AG09319 (cell line): ENCODE measurements around the gene EVC.
"Not testable (repeated sequence)": the region's sequence is repeated elsewhere in the genome, so short reads cannot be mapped to it uniquely, and the experiment has no call there.

Experiments
- DNase-seq: peaks from one replicate; pipeline ENCODE4 v3.0.0-alpha.2; 2010; ENCODE audit warnings: low read depth; ENCODE audit errors: extremely low read depth
- CTCF ChIP-seq: IDR thresholded peaks from 2 replicates; pipeline ENCODE4 v1.5.1; 2011; ENCODE audit warnings: low read depth, mild to moderate bottlenecking, inconsistent platforms, low read length, moderate library complexity

EVC gene

GRCh38 chr4:5804656-5805055 is 93.7 kb downstream of the EVC start:
- DNase-seq = no peak
- no peak; the same call in 1 of the 2 replicates for TF ChIP-seq CTCF

GRCh38 chr4:5805270-5805669 is 94.3 kb downstream of the EVC start:
- TF ChIP-seq CTCF = no peak

GRCh38 chr4:5808081-5808741 is 97.2 kb downstream of the EVC start:
- TF ChIP-seq CTCF = no peak
- no peak for DNase-seq

More at GRCh38 chr4:5805270-5805669, 94.3 kb downstream of the EVC start:
- no peak for DNase-seq

- TF ChIP-seq CTCF = no peak
- DNase-seq = no peak
These were observed 98.3 kb downstream of the EVC start for GRCh38 chr4:5809216-5809776.

GRCh38 chr4:5810151-5810550 is 99.2 kb downstream of the EVC start:
- no peak for TF ChIP-seq CTCF
- no peak for DNase-seq

GRCh38 chr4:5810770-5811430 is 99.9 kb downstream of the EVC start:
- DNase-seq = no peak
- no peak for TF ChIP-seq CTCF

- DNase-seq = not testable (repeated sequence)
These were observed 101.1 kb downstream of the EVC start for GRCh38 chr4:5812057-5812456.
